NCI-H1436 treated with DMSO at 0.1 percent for 48 hours (cell line): ENCODE results near the gene ZNF268.
"Not testable (repeated sequence)": the region's sequence is repeated elsewhere in the genome, so short reads cannot be mapped to it uniquely, and the experiment has no call there.

ENCODE experiments used
- DNase-seq: peaks from one replicate; lab custom pipeline; 2025; lab: John Stamatoyannopoulos, UW

ZNF268 gene

GRCh38 chr12:133227281-133227852 lies 46.1 kb downstream of the ZNF268 start:
- DNase-seq, result no peak

- no peak for DNase-seq
Measured at GRCh38 chr12:133231001-133231400, 49.7 kb downstream of the ZNF268 start.

GRCh38 chr12:133233006-133233405 lies 51.7 kb downstream of the ZNF268 start:
- no peak for DNase-seq

- DNase-seq, result no peak
Measured at GRCh38 chr12:133233993-133234564, 52.8 kb downstream of the ZNF268 start.

- DNase-seq, result no peak
Measured at GRCh38 chr12:133234971-133235370, 53.7 kb downstream of the ZNF268 start.

GRCh38 chr12:133235401-133236112 lies 54.3 kb downstream of the ZNF268 start, which contains the start of gene ANHX:
TSS of gene ANHX (minus strand) at chr12:133235877. CDS start at chr12:133234356, 1,521 bp downstream.
- no peak for DNase-seq

- no peak for DNase-seq
Measured at GRCh38 chr12:133236144-133236543, 54.8 kb downstream of the ZNF268 start.

GRCh38 chr12:133236556-133236955 lies 55.3 kb downstream of the ZNF268 start:
- no peak for DNase-seq

- no peak for DNase-seq
Measured at GRCh38 chr12:133251732-133252131, 70.4 kb downstream of the ZNF268 start.

GRCh38 chr12:133255833-133256232 lies 74.5 kb downstream of the ZNF268 start:
- DNase-seq, result not testable (repeated sequence)

GRCh38 chr12:133256321-133256720 lies 75.0 kb downstream of the ZNF268 start:
- DNase-seq, result no peak

GRCh38 chr12:133264173-133264572 lies 82.9 kb downstream of the ZNF268 start:
- DNase-seq, result no peak
